Dendritic cell treated with granulocyte-macrophage colony-stimulating factor and Interleukin-4, amounts not matched to agents 40 ng/mL and 50 ng/mL, for 4 days (primary cell): ENCODE measurements around the gene SCCPDH.
"Not testable (repeated sequence)": the region's sequence is repeated elsewhere in the genome, so short reads cannot be mapped to it uniquely, and the experiment has no call there.

Experiments
- H3K27ac Mint-ChIP-seq: one replicate; pipeline ENCODE4 v1.8.0; 2022; ENCODE audit warnings: mild to moderate bottlenecking, mixed read lengths
- H3K27me3 Mint-ChIP-seq: one replicate; pipeline ENCODE4 v1.8.0; 2022; ENCODE audit warnings: mild to moderate bottlenecking, mixed read lengths
- H3K36me3 Mint-ChIP-seq: one replicate; pipeline ENCODE4 v1.8.0; 2022; ENCODE audit warnings: low read depth, mixed read lengths
- H3K4me1 Mint-ChIP-seq: one replicate; pipeline ENCODE4 v1.8.0; 2022; ENCODE audit warnings: low read depth, mixed read lengths
- H3K4me3 Mint-ChIP-seq: one replicate; pipeline ENCODE4 v1.8.0; 2022; ENCODE audit warnings: mild to moderate bottlenecking, moderate library complexity, mixed read lengths
- H3K9me3 Mint-ChIP-seq: one replicate; pipeline ENCODE4 v1.8.0; 2022; ENCODE audit warnings: mixed read lengths
- intact Hi-C: fragments of 100-400 bp; cut with micrococcal nuclease; formaldehyde crosslinking; loops from one replicate; pipeline ENCODE4 v1.15.0; 2022

The SCCPDH gene

DNA sequence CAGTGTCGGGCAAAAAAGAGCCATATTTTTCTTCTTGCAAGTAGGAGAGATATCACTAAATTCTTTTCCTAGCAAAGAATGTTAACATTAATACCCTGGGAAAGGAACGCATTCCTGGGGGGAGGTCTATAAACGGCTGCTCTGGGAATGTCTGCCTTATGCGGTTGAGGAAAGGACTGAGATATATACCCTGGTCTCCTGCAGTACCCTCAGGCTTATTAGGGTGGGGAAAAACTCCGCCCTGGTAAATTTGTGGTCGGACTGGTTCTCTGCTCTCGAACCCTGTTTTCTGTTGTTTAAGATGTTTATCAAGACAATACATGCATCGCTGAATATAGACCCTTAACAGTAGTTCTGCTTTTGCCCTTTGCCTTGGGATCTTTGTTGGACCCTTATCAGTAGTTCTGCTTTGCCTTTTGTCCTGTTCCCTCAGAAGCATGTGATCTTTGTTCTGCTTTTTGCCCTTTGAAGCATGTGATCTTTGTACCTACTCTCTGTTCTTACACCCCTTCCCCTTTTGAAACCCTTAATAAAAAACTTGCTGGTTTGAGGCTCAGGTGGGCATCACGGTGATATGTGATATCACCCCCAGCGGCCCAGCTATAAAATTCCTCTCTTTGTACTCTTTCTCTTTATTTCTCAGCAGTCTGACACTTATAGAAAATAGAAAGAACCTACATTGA is 29.9 kb upstream of the SCCPDH start:
- Mint-ChIP-seq H3K9me3 (peaks cover 27% of the 10 kb centered on the region), H3K4me1 (peaks cover 26% of the 10 kb centered on the region)
- intact Hi-C loops, H3K27me3 Mint-ChIP-seq, H3K4me3 Mint-ChIP-seq, H3K36me3 Mint-ChIP-seq, H3K27ac Mint-ChIP-seq: not testable (repeated sequence)

GRCh38 chr1:246695136-246695535 is 29.1 kb upstream of the SCCPDH start:
- H3K4me1 Mint-ChIP-seq: peaks cover 28% of the 10 kb centered on the region
- no peak overlapping the region for H3K4me3 Mint-ChIP-seq
- peaks cover 27% of the 10 kb centered on the region for H3K9me3 Mint-ChIP-seq
- no peaks in the 10 kb centered on the region for H3K27me3 Mint-ChIP-seq
- intact Hi-C loops: loop anchor here (5.0 kb wide), 1 partner anchor 128 kb away; the partner anchor contains the start of genes CNST and TFB2M
- no peaks in the 10 kb centered on the region for H3K36me3 Mint-ChIP-seq
- no peak overlapping the region for H3K27ac Mint-ChIP-seq

DNA sequence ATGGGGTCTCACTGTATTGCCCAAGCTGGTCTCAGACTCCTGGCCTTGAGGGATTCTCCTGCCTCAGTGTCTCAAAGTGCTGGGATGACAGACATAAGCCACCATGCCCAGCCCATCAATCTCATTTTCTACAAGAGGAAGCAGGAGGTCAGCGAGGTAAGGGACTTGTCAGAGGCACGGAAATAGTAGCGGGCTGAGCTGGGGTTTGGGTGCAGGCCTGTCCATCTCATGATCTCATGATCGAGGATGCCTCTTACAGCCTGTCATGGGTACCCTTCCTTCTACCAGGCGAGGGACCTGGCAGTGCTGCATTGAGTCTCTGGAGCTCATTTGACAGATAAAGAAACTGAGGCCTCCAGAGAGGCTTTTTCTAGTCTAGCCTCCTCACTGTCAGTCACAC is 28.5 kb upstream of the SCCPDH start:
- Mint-ChIP-seq H3K36me3 (no peaks in the 10 kb centered on the region), H3K4me1 (peaks cover 28% of the 10 kb centered on the region), H3K4me3 (no peak overlapping the region), H3K27ac (no peak overlapping the region), H3K9me3 (peaks cover 27% of the 10 kb centered on the region), H3K27me3 (no peaks in the 10 kb centered on the region)
- intact Hi-C loops: loop anchor here (5.0 kb wide), 1 partner anchor 128 kb away; the partner anchor contains the start of genes CNST and TFB2M

DNA sequence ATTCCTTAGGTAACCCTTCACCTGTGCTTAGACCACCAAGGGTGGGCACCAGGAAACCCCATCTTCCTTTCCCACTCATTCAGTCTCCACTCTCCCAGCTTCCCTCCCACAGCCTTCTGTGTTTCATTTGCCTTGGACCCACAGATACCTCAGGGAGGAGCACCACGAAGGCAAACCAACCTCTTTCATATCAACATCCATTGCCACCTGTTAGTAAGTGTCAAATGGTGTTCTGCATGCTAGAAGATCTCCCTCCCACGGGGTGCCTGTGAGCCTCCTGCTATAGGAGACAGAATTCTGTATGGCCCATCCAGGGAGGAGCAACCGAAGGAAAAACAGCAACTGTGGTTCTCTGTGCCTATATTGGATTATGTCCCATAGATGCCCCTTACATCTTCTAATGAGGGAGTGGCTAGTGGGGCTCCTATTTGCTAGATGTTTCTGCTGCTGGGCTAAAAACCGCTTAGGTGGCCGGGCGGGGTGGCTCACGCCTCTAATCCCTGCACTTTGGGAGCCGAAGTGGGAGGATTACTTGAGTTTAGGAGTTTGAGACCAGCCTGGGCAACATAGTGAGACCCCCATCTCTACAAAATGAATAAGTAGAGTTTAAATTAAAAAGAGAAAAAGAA is 25.6 kb upstream of the SCCPDH start:
- intact Hi-C loops: loop anchor here (1.0 to 5.0 kb wide), 3 partner anchors 9 to 201 kb away; partner anchors contain the start of genes CNST and TFB2M
- peak overlapping the region; percentile 83 for H3K27ac Mint-ChIP-seq
- H3K9me3 Mint-ChIP-seq: peaks cover 19% of the 10 kb centered on the region
- H3K4me3 Mint-ChIP-seq: peak overlapping the region; percentile 78
- H3K27me3 Mint-ChIP-seq: no peaks in the 10 kb centered on the region
- H3K4me1 Mint-ChIP-seq: peaks cover 32% of the 10 kb centered on the region
- no peaks in the 10 kb centered on the region for H3K36me3 Mint-ChIP-seq

GRCh38 chr1:246699095-246699735 is 25.0 kb upstream of the SCCPDH start:
- Mint-ChIP-seq H3K27me3 (no peaks in the 10 kb centered on the region), H3K9me3 (peaks cover 15% of the 10 kb centered on the region), H3K36me3 (no peaks in the 10 kb centered on the region), H3K27ac (peak overlapping the region; percentile 83), H3K4me3 (peak overlapping the region; percentile 78), H3K4me1 (peaks cover 38% of the 10 kb centered on the region)
- intact Hi-C loops: loop anchor here (1.0 to 5.0 kb wide), 3 partner anchors 10 to 202 kb away; partner anchors contain the start of genes CNST and TFB2M

- H3K9me3 Mint-ChIP-seq: no peaks in the 10 kb centered on the region
- intact Hi-C loops: no loop called here
- no peaks in the 10 kb centered on the region for H3K36me3 Mint-ChIP-seq
- H3K4me1 Mint-ChIP-seq: peaks cover 46% of the 10 kb centered on the region
- peak overlapping the region; percentile 63 for H3K27ac Mint-ChIP-seq
- H3K4me3 Mint-ChIP-seq: no peak overlapping the region
- H3K27me3 Mint-ChIP-seq: no peaks in the 10 kb centered on the region
These were observed 20.6 kb upstream of the SCCPDH start for GRCh38 chr1:246703581-246703980.

DNA sequence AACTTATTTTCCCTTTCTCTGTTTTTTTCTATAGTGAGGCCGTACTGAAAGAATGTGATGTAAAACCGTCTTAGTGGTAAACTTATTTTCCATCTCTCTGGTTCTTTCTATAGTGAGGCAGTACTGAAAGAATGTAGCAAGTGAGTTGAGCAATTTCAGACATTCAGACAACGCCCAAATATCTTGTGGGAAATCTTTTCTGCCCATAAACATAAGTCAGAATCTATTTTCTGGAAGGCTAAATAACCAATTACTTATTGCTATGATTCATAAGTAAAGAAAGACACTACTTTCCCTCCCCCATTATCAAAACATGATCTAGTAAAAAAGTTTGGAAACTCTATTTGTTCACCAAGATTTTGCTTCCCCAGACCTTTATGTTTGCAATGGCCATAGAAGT is 18.8 kb upstream of the SCCPDH start:
- Mint-ChIP-seq H3K27ac (no peak overlapping the region), H3K36me3 (peaks cover 5% of the 10 kb centered on the region), H3K9me3 (peaks cover 6% of the 10 kb centered on the region), H3K4me1 (peaks cover 52% of the 10 kb centered on the region), H3K4me3 (no peak overlapping the region), H3K27me3 (no peaks in the 10 kb centered on the region)
- intact Hi-C loops: no loop called here

DNA sequence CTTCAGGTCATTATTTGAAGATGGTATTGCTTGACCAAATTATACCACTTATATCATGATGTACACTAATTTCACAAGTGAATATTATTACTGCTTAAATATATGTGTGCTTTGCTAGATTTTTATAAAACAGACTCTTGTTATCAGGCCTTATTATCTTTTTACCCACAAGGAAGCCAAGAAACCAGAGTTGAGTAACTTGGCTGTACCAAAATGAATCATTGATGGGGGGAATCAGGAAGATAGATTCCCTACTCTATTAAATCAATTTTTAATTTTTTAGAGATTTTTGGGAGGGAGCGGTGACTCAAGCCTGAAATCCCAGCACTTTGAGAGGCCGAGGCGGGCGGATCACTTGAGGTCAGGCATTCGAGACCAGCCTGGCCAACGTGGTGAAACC is 16.0 kb upstream of the SCCPDH start:
- Mint-ChIP-seq H3K9me3 (peaks cover 18% of the 10 kb centered on the region), H3K4me1 (peaks cover 53% of the 10 kb centered on the region), H3K4me3 (no peak overlapping the region), H3K27ac (no peak overlapping the region), H3K36me3 (peaks cover 6% of the 10 kb centered on the region), H3K27me3 (no peaks in the 10 kb centered on the region)
- intact Hi-C loops: no loop called here

DNA sequence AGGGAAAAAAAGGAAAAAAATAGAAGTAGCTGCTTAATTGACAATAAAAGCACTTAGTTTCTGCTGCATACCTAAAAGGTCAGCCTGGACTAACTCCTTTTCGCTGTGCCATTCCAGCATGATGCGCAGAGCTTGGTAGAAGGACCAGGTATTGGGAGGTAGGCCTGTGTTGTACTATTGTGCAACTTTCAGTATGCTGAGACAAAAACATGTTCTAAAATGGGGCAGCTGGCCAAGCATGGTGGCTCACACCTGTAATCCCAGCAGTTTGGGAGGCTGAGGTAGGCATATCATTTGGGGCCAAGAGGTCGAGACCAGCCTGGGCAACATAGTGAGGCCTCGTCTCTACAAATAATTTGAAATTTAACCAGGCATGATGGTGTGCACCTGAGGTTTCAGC is 15.0 kb upstream of the SCCPDH start:
- intact Hi-C loops: no loop called here
- H3K4me3 Mint-ChIP-seq: no peak overlapping the region
- no peaks in the 10 kb centered on the region for H3K27me3 Mint-ChIP-seq

GRCh38 chr1:246709835-246710234 is 14.4 kb upstream of the SCCPDH start:
- H3K4me1 Mint-ChIP-seq: peaks cover 36% of the 10 kb centered on the region
- H3K27me3 Mint-ChIP-seq: no peaks in the 10 kb centered on the region
- peaks cover 6% of the 10 kb centered on the region for H3K36me3 Mint-ChIP-seq
- intact Hi-C loops: no loop called here
- H3K9me3 Mint-ChIP-seq: peaks cover 18% of the 10 kb centered on the region
- no peak overlapping the region for H3K27ac Mint-ChIP-seq
- no peak overlapping the region for H3K4me3 Mint-ChIP-seq

More for the DNA sequence above, 15.0 kb upstream of the SCCPDH start:
- Mint-ChIP-seq H3K27ac (no peak overlapping the region), H3K4me1 (peaks cover 43% of the 10 kb centered on the region), H3K36me3 (peaks cover 6% of the 10 kb centered on the region), H3K9me3 (peaks cover 18% of the 10 kb centered on the region)

DNA sequence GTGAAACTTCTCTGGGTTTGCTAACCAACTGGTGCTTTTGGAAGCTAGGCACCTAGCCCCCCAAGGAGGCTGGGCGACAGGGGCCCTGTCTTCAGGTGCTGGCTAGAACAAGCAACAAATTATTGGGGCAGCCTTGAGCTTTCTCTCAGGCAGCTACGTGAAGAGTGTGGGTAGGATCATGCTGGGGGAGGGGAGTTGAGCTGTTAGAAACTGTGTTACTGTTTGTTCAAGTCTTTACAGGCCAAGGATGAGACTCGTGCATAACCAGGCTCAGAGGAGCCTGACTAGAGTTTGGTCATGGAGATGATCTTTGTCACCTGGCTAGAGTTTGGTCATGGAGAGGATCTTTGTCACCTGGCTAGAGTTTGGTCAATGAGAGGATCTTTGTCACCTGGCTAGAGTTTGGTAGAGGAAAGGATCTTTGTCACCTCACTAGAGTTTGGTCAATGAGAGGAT is 12.6 kb upstream of the SCCPDH start:
- Mint-ChIP-seq H3K27me3 (no peaks in the 10 kb centered on the region), H3K36me3 (peaks cover 6% of the 10 kb centered on the region), H3K27ac (no peak overlapping the region), H3K4me3 (no peak overlapping the region), H3K9me3 (peaks cover 18% of the 10 kb centered on the region), H3K4me1 (peaks cover 31% of the 10 kb centered on the region)
- intact Hi-C loops: no loop called here

- H3K36me3 Mint-ChIP-seq, H3K27ac Mint-ChIP-seq, intact Hi-C loops, H3K4me3 Mint-ChIP-seq, H3K27me3 Mint-ChIP-seq: not testable (repeated sequence)
- peaks cover 23% of the 10 kb centered on the region for H3K4me1 Mint-ChIP-seq
- H3K9me3 Mint-ChIP-seq: peaks cover 18% of the 10 kb centered on the region
These were observed 11.8 kb upstream of the SCCPDH start for GRCh38 chr1:246712428-246712827.

DNA sequence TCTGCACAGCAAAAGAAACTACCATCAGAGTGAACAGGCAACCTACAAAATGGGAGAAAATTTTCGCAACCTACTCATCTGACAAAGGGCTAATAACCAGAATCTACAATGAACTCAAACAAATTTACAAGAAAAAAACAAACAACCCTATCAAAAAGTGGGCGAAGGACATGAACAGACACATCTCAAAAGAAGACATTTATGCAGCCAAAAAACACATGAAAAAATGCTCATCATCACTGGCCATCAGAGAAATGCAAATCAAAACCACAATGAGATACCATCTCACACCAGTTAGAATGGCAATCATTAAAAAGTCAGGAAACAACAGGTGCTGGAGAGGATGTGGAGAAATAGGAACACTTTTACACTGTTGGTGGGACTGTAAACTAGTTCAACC is 4.8 kb upstream of the SCCPDH start:
- H3K27me3 Mint-ChIP-seq, intact Hi-C loops, H3K9me3 Mint-ChIP-seq, H3K4me3 Mint-ChIP-seq, H3K4me1 Mint-ChIP-seq, H3K27ac Mint-ChIP-seq, H3K36me3 Mint-ChIP-seq: not testable (repeated sequence)

- peaks cover 13% of the 10 kb centered on the region for H3K4me1 Mint-ChIP-seq
- H3K9me3 Mint-ChIP-seq, H3K4me3 Mint-ChIP-seq, H3K27ac Mint-ChIP-seq, intact Hi-C loops, H3K36me3 Mint-ChIP-seq, H3K27me3 Mint-ChIP-seq: not testable (repeated sequence)
These were observed 3.4 kb upstream of the SCCPDH start for GRCh38 chr1:246720814-246721213.
